ENCODE measurements around the gene TRIM36. TPM values are rescaled to one million over a fixed set of nuclear protein-coding genes. Genes with fewer than 3 reads are reported as not detected.

Gene TRIM36
- total RNA-seq, 3 donors from 2014 or later: 20.6 to 45.7 (median 27.1) TPM

DNA sequence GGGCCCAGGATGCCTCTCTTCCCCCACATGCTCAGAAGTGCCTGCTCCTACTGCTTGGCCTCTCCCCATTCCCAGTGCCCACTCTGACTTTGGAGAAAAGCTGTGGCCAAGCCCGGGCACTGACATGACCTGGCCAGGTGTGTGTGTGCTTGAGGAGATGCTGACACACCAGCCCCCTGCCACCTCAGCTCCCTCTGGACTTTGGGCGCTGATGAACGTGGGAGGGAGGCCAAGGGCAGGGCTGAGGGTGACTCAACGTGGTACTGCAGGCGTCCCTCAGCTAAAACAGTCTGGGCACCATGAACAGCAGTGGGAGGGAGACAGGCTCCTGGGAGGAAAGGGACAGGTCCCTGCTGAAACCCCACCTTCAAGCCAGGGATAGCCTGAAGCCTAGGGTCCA, 3.9 kb downstream of the TRIM36 start:
- intact Hi-C loops (cut with DNase I, micrococcal nuclease): no loop called here
- DNase-seq: no peak
- Histone ChIP-seq H3K4me1 (ENCODE audit: low read depth) (no peaks in the 10 kb centered on the region), H3K4me3 (no peak overlapping the region), H3K9me3 (peaks cover 6% of the 10 kb centered on the region), H3K36me3 (ENCODE audit: low read depth) (no peaks in the 10 kb centered on the region)
- TF ChIP-seq, protein P1, sequence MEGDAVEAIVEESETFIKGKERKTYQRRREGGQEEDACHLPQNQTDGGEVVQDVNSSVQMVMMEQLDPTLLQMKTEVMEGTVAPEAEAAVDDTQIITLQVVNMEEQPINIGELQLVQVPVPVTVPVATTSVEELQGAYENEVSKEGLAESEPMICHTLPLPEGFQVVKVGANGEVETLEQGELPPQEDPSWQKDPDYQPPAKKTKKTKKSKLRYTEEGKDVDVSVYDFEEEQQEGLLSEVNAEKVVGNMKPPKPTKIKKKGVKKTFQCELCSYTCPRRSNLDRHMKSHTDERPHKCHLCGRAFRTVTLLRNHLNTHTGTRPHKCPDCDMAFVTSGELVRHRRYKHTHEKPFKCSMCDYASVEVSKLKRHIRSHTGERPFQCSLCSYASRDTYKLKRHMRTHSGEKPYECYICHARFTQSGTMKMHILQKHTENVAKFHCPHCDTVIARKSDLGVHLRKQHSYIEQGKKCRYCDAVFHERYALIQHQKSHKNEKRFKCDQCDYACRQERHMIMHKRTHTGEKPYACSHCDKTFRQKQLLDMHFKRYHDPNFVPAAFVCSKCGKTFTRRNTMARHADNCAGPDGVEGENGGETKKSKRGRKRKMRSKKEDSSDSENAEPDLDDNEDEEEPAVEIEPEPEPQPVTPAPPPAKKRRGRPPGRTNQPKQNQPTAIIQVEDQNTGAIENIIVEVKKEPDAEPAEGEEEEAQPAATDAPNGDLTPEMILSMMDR (IDR thresholded peaks at IDR 0.05): no peak
- no peak for ATAC-seq

DNA sequence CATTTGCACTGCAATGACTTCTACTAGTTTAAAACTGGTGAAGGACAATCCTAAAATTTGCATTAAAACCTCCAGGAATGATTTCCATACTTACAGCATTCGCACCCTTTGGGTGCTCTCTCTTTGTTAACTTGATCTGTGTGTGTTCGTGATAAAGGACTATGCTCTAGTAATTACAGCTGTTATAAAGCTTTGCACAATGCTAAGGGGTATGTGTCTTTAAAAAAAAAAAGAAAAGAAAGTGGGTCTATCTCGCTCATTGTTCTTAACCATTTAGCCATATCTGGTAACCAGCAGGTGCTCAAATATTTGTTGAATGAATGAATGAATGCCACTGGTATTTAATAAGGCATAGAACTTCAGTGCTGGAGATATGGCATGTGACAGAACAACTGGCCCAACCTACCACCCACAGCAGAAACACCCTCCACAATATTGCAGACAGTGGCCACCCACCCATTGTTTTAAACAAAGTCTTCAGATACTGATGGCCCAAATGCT, 8.7 kb downstream of the TRIM36 start:
- intact Hi-C loops (cut with DNase I, micrococcal nuclease): no loop called here
- TF ChIP-seq, protein P1 (IDR thresholded peaks at IDR 0.05): no peak
- ATAC-seq (no peak), DNase-seq (no peak)
- Histone ChIP-seq H3K4me3 (no peak overlapping the region), H3K36me3 (ENCODE audit: low read depth) (no peaks in the 10 kb centered on the region), H3K9me3 (peaks cover 6% of the 10 kb centered on the region), H3K4me1 (ENCODE audit: low read depth) (no peaks in the 10 kb centered on the region)

DNA sequence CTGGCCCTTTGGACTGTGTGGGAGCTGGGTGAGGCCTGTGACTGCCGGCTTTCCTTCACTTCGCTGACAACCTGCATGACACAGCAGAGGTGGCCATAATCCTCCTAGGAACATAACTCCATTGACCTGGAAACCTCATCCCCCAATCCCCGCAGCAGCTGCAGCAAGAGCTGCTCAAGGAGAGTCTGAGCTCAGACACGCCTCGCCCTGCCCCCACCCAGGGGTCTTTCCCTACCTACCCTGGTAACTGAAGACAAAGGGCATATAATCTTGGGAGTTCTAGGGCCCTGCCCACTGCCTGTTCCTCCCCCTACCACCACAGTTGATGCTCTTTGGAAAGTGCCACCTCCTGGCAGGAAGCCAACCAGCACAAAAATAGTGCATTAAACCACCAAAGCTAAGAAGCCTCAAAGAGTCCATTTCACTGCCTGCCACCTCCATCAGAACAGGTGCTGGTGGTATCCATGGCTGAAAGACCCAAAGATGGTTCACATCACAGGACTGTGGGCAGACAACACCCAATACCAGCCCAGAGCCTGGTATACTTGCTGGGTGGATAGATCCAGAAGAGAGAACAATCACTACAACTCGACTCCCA, 18.4 kb downstream of the TRIM36 start:
- Histone ChIP-seq H3K36me3 (ENCODE audit: low read depth) (no peaks in the 10 kb centered on the region), H3K9me3 (peaks cover 4% of the 10 kb centered on the region), H3K4me1 (ENCODE audit: low read depth) (no peaks in the 10 kb centered on the region), H3K4me3 (no peak overlapping the region)
- ATAC-seq (no peak), DNase-seq (no peak)
- intact Hi-C loops (cut with DNase I, micrococcal nuclease): no loop called here
- TF ChIP-seq, protein P1 (IDR thresholded peaks at IDR 0.05): no peak

DNA sequence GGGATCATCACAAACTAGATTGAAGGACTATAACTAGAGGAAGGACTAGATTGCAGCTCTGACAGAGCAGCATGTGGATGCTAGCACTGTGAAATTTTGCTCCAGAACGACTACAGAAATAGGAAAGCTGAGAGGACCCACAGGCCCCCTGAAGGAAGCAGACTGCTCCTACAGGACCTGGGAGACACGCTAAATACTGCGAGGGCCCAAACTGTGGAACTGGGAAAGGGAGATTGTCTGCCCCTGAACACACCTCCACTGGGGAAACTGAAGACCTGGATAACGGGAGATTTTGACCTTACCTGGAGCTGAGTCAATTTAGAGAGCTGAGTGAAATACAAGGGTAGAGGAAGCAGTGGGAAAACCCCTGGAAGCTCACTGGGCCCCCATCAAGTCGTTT, 19.2 kb downstream of the TRIM36 start:
- Histone ChIP-seq H3K4me1 (ENCODE audit: low read depth) (no peaks in the 10 kb centered on the region), H3K4me3 (no peak overlapping the region), H3K9me3 (peaks cover 4% of the 10 kb centered on the region), H3K36me3 (ENCODE audit: low read depth) (no peaks in the 10 kb centered on the region)
- TF ChIP-seq, protein P1 (IDR thresholded peaks at IDR 0.05): no peak
- ATAC-seq: no peak
- DNase-seq: no peak
- intact Hi-C loops (cut with DNase I, micrococcal nuclease): no loop called here

DNA sequence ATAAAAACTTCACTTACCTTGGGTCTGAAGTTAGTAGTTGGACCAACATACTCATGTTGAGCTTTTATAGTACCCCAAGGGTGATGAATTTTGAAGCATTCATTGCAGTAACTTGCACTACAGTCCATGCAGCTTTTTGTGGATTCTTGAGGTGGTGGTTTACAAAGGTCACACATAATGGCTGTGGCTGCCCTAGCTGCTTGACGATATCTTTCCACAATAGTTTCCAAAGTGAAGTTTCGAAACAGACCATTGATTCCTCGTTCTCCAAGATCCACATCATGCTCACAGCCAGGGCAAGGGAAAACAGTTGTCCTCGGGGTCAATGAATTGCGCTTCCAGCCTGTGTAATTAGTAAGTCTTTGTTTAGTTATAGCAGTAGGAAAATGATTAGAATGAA, 22.7 kb downstream of the TRIM36 start:
- TF ChIP-seq, protein P1 (IDR thresholded peaks at IDR 0.05): no peak
- no peak for DNase-seq
- no peak for ATAC-seq
- Histone ChIP-seq H3K4me1 (ENCODE audit: low read depth) (no peaks in the 10 kb centered on the region), H3K4me3 (no peak overlapping the region), H3K36me3 (ENCODE audit: low read depth) (no peaks in the 10 kb centered on the region), H3K9me3 (peaks cover 1% of the 10 kb centered on the region)
- intact Hi-C loops (cut with DNase I, micrococcal nuclease): no loop called here

DNA sequence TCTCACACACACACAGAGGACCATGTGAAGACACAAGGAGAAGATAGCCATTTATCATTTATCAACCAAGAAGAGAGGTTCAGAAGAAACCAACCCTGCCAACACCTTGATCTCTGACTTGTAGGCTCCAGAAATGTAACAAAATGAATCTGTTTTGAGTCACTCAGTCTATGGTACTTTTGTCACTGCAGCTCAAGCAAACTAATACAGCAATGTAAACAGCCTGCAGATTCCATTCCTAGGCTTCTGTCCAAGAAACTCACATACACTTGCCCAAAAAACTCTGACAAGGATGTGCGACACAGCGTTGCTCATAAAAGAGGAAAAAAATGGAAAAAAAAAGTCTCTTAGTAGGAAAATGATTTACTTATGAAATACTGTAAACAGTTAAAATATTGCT, 33.4 kb downstream of the TRIM36 start:
- ATAC-seq: no peak

More for the DNA sequence above, 33.4 kb downstream of the TRIM36 start:
- TF ChIP-seq, protein P1 (IDR thresholded peaks at IDR 0.05): no peak
- H3K9me3 ChIP-seq: no peaks in the 10 kb centered on the region
- H3K4me1 ChIP-seq (ENCODE audit: low read depth): no peaks in the 10 kb centered on the region
- intact Hi-C loops (cut with DNase I, micrococcal nuclease): no loop called here
- H3K4me3 ChIP-seq: no peak overlapping the region
- H3K36me3 ChIP-seq (ENCODE audit: low read depth): no peaks in the 10 kb centered on the region
- no peak for DNase-seq

Measured in mucosa of descending colon (tissue), 3 donors.